Measurements from ENCODE around the gene SORCS2.

DNA sequence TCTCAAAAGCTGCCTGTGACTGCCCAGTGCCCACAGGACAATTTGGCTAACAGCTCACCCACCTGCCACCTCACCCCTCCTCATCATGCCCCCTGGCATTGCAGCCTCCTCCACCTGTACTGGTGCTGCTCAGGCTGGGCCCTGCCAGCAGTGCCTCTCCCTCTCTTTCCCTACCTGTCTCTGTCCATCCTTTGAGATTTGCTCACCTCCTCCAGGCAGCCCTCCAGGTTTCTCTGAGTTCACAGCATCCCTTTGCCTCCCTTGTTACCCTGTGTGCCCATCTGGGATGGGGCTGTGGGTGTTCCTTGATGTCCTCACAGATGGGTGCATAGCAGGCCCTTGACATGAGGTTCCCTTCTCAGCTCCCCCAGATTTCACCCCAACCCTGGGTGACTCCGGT, 522.4 kb downstream of the SORCS2 start:
- TF ChIP-seq, protein P1, sequence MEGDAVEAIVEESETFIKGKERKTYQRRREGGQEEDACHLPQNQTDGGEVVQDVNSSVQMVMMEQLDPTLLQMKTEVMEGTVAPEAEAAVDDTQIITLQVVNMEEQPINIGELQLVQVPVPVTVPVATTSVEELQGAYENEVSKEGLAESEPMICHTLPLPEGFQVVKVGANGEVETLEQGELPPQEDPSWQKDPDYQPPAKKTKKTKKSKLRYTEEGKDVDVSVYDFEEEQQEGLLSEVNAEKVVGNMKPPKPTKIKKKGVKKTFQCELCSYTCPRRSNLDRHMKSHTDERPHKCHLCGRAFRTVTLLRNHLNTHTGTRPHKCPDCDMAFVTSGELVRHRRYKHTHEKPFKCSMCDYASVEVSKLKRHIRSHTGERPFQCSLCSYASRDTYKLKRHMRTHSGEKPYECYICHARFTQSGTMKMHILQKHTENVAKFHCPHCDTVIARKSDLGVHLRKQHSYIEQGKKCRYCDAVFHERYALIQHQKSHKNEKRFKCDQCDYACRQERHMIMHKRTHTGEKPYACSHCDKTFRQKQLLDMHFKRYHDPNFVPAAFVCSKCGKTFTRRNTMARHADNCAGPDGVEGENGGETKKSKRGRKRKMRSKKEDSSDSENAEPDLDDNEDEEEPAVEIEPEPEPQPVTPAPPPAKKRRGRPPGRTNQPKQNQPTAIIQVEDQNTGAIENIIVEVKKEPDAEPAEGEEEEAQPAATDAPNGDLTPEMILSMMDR (IDR thresholded peaks at IDR 0.05; ENCODE audit: poor library complexity, severe bottlenecking), result no peak
- no peak for TF ChIP-seq EZH2 (IDR thresholded peaks at IDR 0.05; ENCODE audit: borderline replicate concordance, insufficient read depth, low read length, poor library complexity, severe bottlenecking)

Measured in neural cell (in vitro differentiated cells).